Activated CD8-positive, alpha-beta T cell treated with anti-CD3 and anti-CD28 coated beads, Interleukin-2, amount 10 ng/mL, durations not matched to agents 7 days and 5 days (primary cell): ENCODE results near the gene SLC38A2. TPM values are rescaled to one million over a fixed set of nuclear protein-coding genes. Genes with fewer than 3 reads are reported as not detected.
A peak's percentile ranks its signal among the peaks of the same experiment; 100 is the strongest.

Source experiments
- ATAC-seq: fragments of 150-1000 bp; cut with Tn5 transposase; one replicate; pipeline ENCODE4 v1.10.0; 2021; ENCODE audit warnings: moderate library complexity
- CTCF ChIA-PET: fragments of 350-600 bp; sonication (Branson Sonifier 250); formaldehyde crosslinking; loops from one replicate; lab custom pipeline; 2021; ENCODE audit warnings: antibody characterized with exemption; lab: Charles Lee
- POLR2A ChIA-PET: fragments of 350-600 bp; sonication (Branson Sonifier 250); formaldehyde crosslinking; loops from one replicate; lab custom pipeline; 2021; ENCODE audit warnings: antibody characterized with exemption; lab: Charles Lee
- DNase-seq: peaks from one replicate; pipeline ENCODE4 v3.0.0-alpha.2; 2020
- H3K27ac Mint-ChIP-seq: one replicate; pipeline ENCODE4 v1.8.0; 2021; ENCODE audit warnings: mild to moderate bottlenecking, mixed read lengths
- H3K27me3 Mint-ChIP-seq: one replicate; pipeline ENCODE4 v1.8.0; 2021; ENCODE audit warnings: low read depth, mixed read lengths
- H3K36me3 Mint-ChIP-seq: one replicate; pipeline ENCODE4 v1.8.0; 2021; ENCODE audit warnings: low read depth, mixed read lengths
- H3K4me1 Mint-ChIP-seq: one replicate; pipeline ENCODE4 v1.8.0; 2021; ENCODE audit warnings: low read depth, mixed read lengths
- H3K4me3 Mint-ChIP-seq: one replicate; pipeline ENCODE4 v1.8.0; 2021; ENCODE audit warnings: mild to moderate bottlenecking, mixed read lengths
- H3K9me3 Mint-ChIP-seq: one replicate; pipeline ENCODE4 v1.8.0; 2022; ENCODE audit warnings: mixed read lengths; ENCODE audit not compliant: insufficient read depth
- total RNA-seq, 2 experiments: library from RNA; stranded (reverse); gene quantifications; one replicate each; pipeline ENCODE4 v1.2.3, GENCODE V29; 2021

Gene SLC38A2
- total RNA-seq, 2 experiments from 2014 or later: 194 to 200 TPM

- CTCF ChIA-PET: no interaction called here
- H3K27me3 Mint-ChIP-seq: no peaks in the 10 kb centered on the region
- peaks cover 37% of the 10 kb centered on the region for H3K4me1 Mint-ChIP-seq
- DNase-seq (no peak), ATAC-seq (no peak)
- H3K27ac Mint-ChIP-seq: no peak overlapping the region
- H3K9me3 Mint-ChIP-seq: no peaks in the 10 kb centered on the region
- POLR2A ChIA-PET: interaction anchor here (1.4 kb wide), 1 partner anchor 11 kb away, joined by 4 read pairs; no protein-coding TSS in a partner anchor
- no peak overlapping the region for H3K4me3 Mint-ChIP-seq
- H3K36me3 Mint-ChIP-seq: peaks cover 65% of the 10 kb centered on the region
These were observed 12.8 kb downstream of the SLC38A2 start for GRCh38 chr12:46359667-46360280.

GRCh38 chr12:46358791-46359666 is 13.5 kb downstream of the SLC38A2 start:
- H3K4me3 Mint-ChIP-seq: no peak overlapping the region
- H3K27ac Mint-ChIP-seq: no peak overlapping the region
- no peaks in the 10 kb centered on the region for H3K9me3 Mint-ChIP-seq
- no peaks in the 10 kb centered on the region for H3K27me3 Mint-ChIP-seq
- H3K4me1 Mint-ChIP-seq: peaks cover 39% of the 10 kb centered on the region
- DNase-seq: no peak
- ChIA-PET CTCF (no interaction called here), POLR2A (interaction anchor here (0.6 to 1.4 kb wide), 2 partner anchors 12 to 88 kb away, joined by 3 to 4 read pairs; no protein-coding TSS in a partner anchor)
- peaks cover 61% of the 10 kb centered on the region for H3K36me3 Mint-ChIP-seq
- ATAC-seq: no peak

DNA sequence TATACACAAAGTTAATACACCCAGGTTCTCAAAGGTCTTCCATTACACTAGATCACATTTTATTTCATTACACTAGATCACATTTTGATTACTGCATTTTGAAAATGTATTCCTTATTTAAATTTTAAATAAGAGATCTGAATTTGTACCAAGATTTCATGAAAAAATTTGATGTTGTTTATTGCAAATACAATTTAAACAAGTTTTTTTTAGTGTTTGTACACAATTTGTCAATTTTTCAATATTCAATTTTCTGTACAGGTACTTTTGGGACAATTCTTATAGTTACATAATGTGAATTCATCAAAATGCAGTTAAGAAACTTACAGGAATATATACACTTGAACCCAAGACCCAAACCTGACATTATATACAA is 14.3 kb downstream of the SLC38A2 start:
- ATAC-seq: no peak
- no peak overlapping the region for H3K27ac Mint-ChIP-seq
- peaks cover 54% of the 10 kb centered on the region for H3K36me3 Mint-ChIP-seq
- ChIA-PET POLR2A (no interaction called here), CTCF (no interaction called here)
- no peak for DNase-seq
- no peaks in the 10 kb centered on the region for H3K27me3 Mint-ChIP-seq
- H3K9me3 Mint-ChIP-seq: no peaks in the 10 kb centered on the region
- no peak overlapping the region for H3K4me3 Mint-ChIP-seq
- peaks cover 35% of the 10 kb centered on the region for H3K4me1 Mint-ChIP-seq

- ATAC-seq: no peak
- H3K4me3 Mint-ChIP-seq: no peak overlapping the region
- H3K36me3 Mint-ChIP-seq: peaks cover 48% of the 10 kb centered on the region
- DNase-seq: no peak
- CTCF ChIA-PET: interaction anchor here (1.2 kb wide), 1 partner anchor 662 kb away, joined by 3 read pairs; no protein-coding TSS in a partner anchor
- H3K4me1 Mint-ChIP-seq: peaks cover 29% of the 10 kb centered on the region
- no peaks in the 10 kb centered on the region for H3K9me3 Mint-ChIP-seq
- no peaks in the 10 kb centered on the region for H3K27me3 Mint-ChIP-seq
- POLR2A ChIA-PET: interaction anchor here (1.7 to 2.9 kb wide), 2 partner anchors 14 to 88 kb away, joined by 7 to 13 read pairs; partner anchors contain the start of gene SLC38A1
- H3K27ac Mint-ChIP-seq: no peak overlapping the region
These were observed 14.9 kb downstream of the SLC38A2 start for GRCh38 chr12:46357438-46358324.

DNA sequence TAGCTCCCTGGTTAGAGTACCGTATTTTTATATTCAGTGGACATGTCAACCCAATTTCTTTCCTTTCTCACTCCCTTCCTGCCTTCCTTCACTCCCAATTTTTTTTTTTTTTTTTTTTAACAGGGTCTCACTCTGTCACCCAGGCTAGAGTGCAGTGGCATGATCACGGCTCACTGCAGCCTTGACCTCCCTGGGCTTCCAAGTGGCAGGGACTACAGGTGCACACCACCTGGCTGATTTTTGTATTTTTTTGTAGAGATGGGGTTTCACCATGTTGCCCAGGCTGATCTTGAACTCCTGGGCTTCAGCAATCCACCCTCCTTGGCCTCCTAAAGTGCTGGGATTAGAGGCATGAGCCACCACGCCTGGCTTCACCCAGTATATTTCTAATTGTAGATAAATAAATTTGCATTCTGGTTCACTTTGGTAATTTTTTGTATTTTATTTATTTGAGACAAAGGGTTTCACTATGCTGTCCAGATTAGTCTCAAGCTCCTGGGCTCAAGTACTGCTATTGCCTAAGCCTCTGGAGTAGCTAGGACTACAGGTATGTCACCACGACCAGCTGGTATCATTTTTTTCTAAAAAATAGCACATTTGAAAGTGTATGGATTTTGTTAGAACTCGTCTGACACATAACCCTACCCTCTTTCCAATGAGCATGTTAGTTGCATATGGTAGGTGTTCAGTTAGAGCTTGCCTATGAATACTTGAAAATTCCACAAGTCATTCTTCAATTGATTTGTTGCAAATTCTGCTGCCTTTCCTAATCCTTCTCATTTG is 15.7 kb downstream of the SLC38A2 start:
- Mint-ChIP-seq H3K9me3 (no peaks in the 10 kb centered on the region), H3K4me3 (no peak overlapping the region), H3K36me3 (peaks cover 40% of the 10 kb centered on the region), H3K4me1 (peaks cover 22% of the 10 kb centered on the region), H3K27ac (no peak overlapping the region), H3K27me3 (no peaks in the 10 kb centered on the region)
- CTCF ChIA-PET: interaction anchor here (0.7 to 1.9 kb wide), 5 partner anchors 13 to 663 kb away, joined by 3 to 15 read pairs (median 3); no protein-coding TSS in a partner anchor
- DNase-seq: no peak
- POLR2A ChIA-PET: interaction anchor here (0.9 to 2.9 kb wide), 4 partner anchors 11 to 137 kb away, joined by 3 to 13 read pairs (median 5); partner anchors contain the start of gene SLC38A1
- ATAC-seq: peak; percentile 24

DNA sequence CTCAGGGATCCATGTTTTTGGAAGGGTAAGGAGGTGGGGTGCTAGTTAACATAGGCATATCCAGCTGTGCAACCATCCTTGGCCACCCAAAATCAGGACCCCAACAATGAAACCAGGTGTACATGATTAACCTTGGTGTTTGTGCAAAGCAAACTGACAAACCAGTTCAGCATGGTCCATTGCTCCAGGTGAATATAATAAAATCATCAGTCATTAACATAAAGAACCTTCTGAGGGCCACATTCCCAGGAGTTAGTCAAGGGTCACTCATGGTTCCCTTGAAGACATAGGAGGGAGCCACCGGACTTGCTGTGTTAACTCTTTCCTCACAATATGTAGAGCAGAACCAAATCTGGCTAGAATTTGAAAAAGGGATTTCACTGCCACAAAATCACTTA is 17.8 kb downstream of the SLC38A2 start:
- ATAC-seq (no peak), DNase-seq (no peak)
- H3K27ac Mint-ChIP-seq: no peak overlapping the region
- no peak overlapping the region for H3K4me3 Mint-ChIP-seq
- ChIA-PET CTCF (interaction anchor here (1.1 to 1.8 kb wide), 3 partner anchors 10 to 667 kb away, joined by 3 to 4 read pairs (median 3); no protein-coding TSS in a partner anchor), POLR2A (interaction anchor here (2.9 kb wide), 1 partner anchor 17 kb away, joined by 13 read pairs; no protein-coding TSS in a partner anchor)
- peaks cover 22% of the 10 kb centered on the region for H3K36me3 Mint-ChIP-seq
- H3K9me3 Mint-ChIP-seq: no peaks in the 10 kb centered on the region
- H3K4me1 Mint-ChIP-seq: peaks cover 9% of the 10 kb centered on the region
- no peaks in the 10 kb centered on the region for H3K27me3 Mint-ChIP-seq

DNA sequence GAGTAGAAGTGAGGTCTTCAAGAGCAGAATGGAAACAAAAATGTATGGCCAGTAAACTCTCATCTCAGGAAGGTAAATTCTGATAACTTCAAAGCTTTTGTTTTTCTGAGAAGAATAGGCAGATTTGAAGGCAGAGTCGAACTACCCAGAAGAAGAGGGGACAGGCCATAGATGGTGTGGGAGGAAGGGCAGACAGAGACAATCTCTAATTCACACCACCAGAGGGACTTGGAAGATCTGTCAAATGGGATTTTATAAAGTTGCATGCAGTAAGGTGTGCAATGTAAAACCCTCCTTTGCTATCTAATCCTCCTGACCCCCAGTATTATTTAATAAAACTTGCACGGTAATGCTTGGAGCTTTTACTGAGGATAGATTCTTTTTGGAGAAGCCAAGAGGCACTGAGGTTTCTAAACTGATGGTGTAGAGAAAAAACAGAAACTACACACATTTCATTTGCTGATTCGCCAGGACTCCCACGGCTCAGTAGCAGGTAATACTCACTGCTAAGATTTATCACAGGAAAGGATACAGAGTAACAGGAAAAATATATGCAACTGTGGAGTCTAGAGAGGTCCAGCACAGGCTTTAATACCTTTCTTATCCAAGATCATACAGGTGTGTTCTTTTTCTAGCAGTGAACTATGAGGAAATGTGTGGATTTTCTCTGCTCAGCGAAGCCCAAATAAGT is 18.3 kb downstream of the SLC38A2 start:
- no peak for DNase-seq
- POLR2A ChIA-PET: interaction anchor here (1.2 kb wide), 2 partner anchors 18 to 85 kb away, joined by 3 to 8 read pairs; partner anchors contain the start of gene SLC38A1
- Mint-ChIP-seq H3K27me3 (no peaks in the 10 kb centered on the region), H3K27ac (no peak overlapping the region), H3K4me1 (peaks cover 14% of the 10 kb centered on the region), H3K4me3 (no peak overlapping the region), H3K36me3 (peaks cover 17% of the 10 kb centered on the region), H3K9me3 (no peaks in the 10 kb centered on the region)
- ATAC-seq: no peak
- CTCF ChIA-PET: interaction anchor here (1.1 to 1.8 kb wide), 4 partner anchors 11 to 667 kb away, joined by 3 to 4 read pairs (median 3); no protein-coding TSS in a partner anchor

DNA sequence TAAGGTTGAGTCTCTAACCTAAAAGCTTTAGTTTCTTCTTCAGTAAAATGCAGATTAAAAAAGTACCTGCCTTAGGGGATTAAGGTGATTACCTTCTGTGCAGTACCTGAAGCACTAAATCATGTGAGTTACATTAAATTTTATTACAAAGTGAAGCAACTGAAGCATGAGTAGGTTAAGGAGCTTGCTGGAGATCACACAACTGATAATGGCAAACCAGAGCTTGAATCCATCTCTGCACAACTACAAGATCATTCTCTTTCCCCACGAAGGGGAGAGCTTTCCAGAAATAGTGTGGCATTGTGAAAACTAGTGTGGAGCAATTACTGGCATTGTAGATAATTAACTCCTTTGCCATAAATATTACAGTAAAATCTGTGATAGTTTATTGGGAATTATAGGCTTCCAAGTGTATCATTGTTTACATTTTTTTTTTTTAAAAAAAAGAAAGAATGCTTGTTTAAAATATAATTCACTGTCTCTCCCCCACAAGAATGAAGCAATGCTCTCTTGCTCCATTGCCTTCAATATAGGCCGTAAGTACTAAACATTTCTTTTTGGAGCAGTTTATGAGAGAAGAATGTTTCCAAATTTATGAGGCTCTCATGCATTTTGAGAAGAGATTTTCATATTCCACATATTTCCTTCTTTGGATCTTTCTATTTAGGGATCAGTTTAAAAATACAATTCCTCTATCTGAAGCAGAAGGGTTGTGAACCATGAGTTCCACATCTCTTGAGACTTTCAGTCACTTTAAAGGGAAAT is 20.5 kb downstream of the SLC38A2 start:
- no peak overlapping the region for H3K4me3 Mint-ChIP-seq
- ATAC-seq (no peak), DNase-seq (no peak)
- H3K27me3 Mint-ChIP-seq: no peaks in the 10 kb centered on the region
- H3K27ac Mint-ChIP-seq: no peak overlapping the region
- no peaks in the 10 kb centered on the region for H3K36me3 Mint-ChIP-seq
- CTCF ChIA-PET: no interaction called here
- POLR2A ChIA-PET: no interaction called here
- no peaks in the 10 kb centered on the region for H3K9me3 Mint-ChIP-seq
- peaks cover 17% of the 10 kb centered on the region for H3K4me1 Mint-ChIP-seq

GRCh38 chr12:46351138-46351537 is 21.4 kb downstream of the SLC38A2 start:
- H3K36me3 Mint-ChIP-seq: no peaks in the 10 kb centered on the region
- H3K27ac Mint-ChIP-seq: no peak overlapping the region
- no peaks in the 10 kb centered on the region for H3K9me3 Mint-ChIP-seq
- no peaks in the 10 kb centered on the region for H3K27me3 Mint-ChIP-seq
- DNase-seq: no peak
- ChIA-PET CTCF (no interaction called here), POLR2A (interaction anchor here (0.8 kb wide), 1 partner anchor 173 kb away, joined by 3 read pairs; no protein-coding TSS in a partner anchor)
- no peak overlapping the region for H3K4me3 Mint-ChIP-seq
- ATAC-seq: no peak
- H3K4me1 Mint-ChIP-seq: peaks cover 17% of the 10 kb centered on the region
